Kidney (tissue), 14 donors: Measurements from ENCODE around the gene HNRNPC. TPM values are rescaled to one million over a fixed set of nuclear protein-coding genes. Genes with fewer than 3 reads are reported as not detected.

Experiments
- DNase-seq, 5 donors: peaks; one replicate each; pipeline ENCODE4 v3.0.0-alpha.2; 2013 to 2020
- FAIRE-seq: peaks from 2 replicates; lab custom pipeline; 2012; peaks lifted over from hg19 to GRCh38; lab: Jason Lieb, UNC
- H3K27ac ChIP-seq, 2 donors: one replicate each; pipeline ENCODE4 v1.7.0; 2013; ENCODE audit warnings: low read depth in 2 of 2, low read length in 2 of 2, inconsistent platforms in 1 of 2
- H3K27me3 ChIP-seq: one replicate; pipeline ENCODE4 v1.7.1; 2013; ENCODE audit warnings: low read length, inconsistent platforms; ENCODE audit not compliant: control insufficient read depth, insufficient read depth
- H3K36me3 ChIP-seq, 3 donors: one replicate each; pipeline versions ENCODE4 v1.7.0 to v1.7.1; 2013; ENCODE audit warnings: low read length in 3 of 3, control low read depth in 1 of 3, inconsistent platforms in 1 of 3; ENCODE audit not compliant: insufficient read depth in 3 of 3, control insufficient read depth in 2 of 3
- H3K4me1 ChIP-seq, 3 donors: one replicate each; pipeline versions ENCODE4 v1.7.0 to v1.7.1; 2013; ENCODE audit warnings: low read length in 3 of 3, inconsistent platforms in 1 of 3, low read depth in 1 of 3; ENCODE audit not compliant: control insufficient read depth in 2 of 3, insufficient read depth in 2 of 3
- H3K4me3 ChIP-seq, 3 donors: one replicate each; pipeline versions ENCODE4 v1.7.0 to v1.8.1; 2013; ENCODE audit warnings: low read length in 3 of 3, control low read depth in 1 of 3, inconsistent platforms in 1 of 3
- H3K9ac ChIP-seq, 3 donors: one replicate each; pipeline versions ENCODE4 v1.7.0 to v1.7.1; 2013; ENCODE audit warnings: low read length in 3 of 3, control low read depth in 1 of 3, inconsistent platforms in 1 of 3
- H3K9me3 ChIP-seq, 3 donors: one replicate each; pipeline versions ENCODE4 v1.7.0 to v1.7.1; 2013; ENCODE audit warnings: low read length in 3 of 3, control low read depth in 1 of 3, inconsistent platforms in 1 of 3; ENCODE audit not compliant: control insufficient read depth in 2 of 3, insufficient read depth in 1 of 3
- intact Hi-C: fragments of 100-400 bp; cut with DNase I; formaldehyde crosslinking; loops from one replicate; pipeline ENCODE4 v1.11.1; 2022
- polyA plus RNA-seq: library from polyadenylated mRNA; stranded (reverse); fragments of 350-450 nt; fragmentation: Illumina TruSeq; extraction: RNeasy Lipid Tissue Mini Kit (QIAGEN cat#74804); gene quantifications from one replicate; pipeline ENCODE4 v1.2.3, GENCODE V29; 2014; ENCODE audit warnings: low read depth, low replicate concordance; ENCODE audit not compliant: insufficient read depth
- total RNA-seq: library from RNA; stranded (reverse); fragmentation: NEBNext Ultra II Directional; extraction: Animal tissue kit (Norgen Biotek cat#: 25700); gene quantifications from one replicate; pipeline ENCODE4 v1.2.1, GENCODE V29; 2021
- TF ChIP-seq, protein P1 (sequence below): IDR thresholded peaks from 3 replicates; pipeline ENCODE4 v1.5.1; 2012; ENCODE audit warnings: mild to moderate bottlenecking, moderate library complexity, borderline replicate concordance; ENCODE audit not compliant: insufficient read depth; ENCODE audit errors: extremely low read depth
- donor health status: control.
- donor health status: control.
- donor health status: control.
- donor health status: control.
- donor health status: control.
- donor health status: DM: yes; HTN: yes; CAD: no.
- donor health status: Normal renal cell carcinoma (clear cell type).

Gene HNRNPC
- total and polyA plus RNA-seq, 2 donors from 2014 or later: 398 to 462 TPM

DNA sequence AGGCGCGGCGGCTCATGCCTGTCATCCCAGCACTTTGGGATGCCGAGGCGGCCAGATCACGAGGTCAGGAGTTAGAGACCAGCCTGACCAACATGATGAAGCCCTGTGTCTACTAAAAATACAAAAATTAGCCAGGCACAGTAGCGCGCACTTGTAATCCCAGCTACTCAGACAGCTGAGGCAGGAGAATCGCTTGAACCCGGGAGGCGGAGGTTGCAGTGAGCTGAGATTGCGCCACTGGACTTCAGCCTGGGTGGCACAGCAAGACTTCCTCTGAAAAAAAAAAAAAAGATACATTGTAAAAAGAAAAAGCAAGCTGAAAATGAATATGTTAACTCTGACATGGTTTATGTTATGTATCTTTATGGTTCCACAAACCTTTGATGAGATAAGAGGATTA lies 44.3 kb upstream of the HNRNPC start:
- Histone ChIP-seq H3K9me3 (no peaks in the 10 kb centered on the region), H3K4me1 (peaks cover 0 to under 1% (median 0%) of the 10 kb centered on the region in 3 donors), H3K36me3 (no peaks in the 10 kb centered on the region), H3K4me3 (no peak overlapping the region), H3K9ac (no peak overlapping the region), H3K27ac (no peak overlapping the region), H3K27me3 (no peaks in the 10 kb centered on the region)
- TF ChIP-seq, protein P1, sequence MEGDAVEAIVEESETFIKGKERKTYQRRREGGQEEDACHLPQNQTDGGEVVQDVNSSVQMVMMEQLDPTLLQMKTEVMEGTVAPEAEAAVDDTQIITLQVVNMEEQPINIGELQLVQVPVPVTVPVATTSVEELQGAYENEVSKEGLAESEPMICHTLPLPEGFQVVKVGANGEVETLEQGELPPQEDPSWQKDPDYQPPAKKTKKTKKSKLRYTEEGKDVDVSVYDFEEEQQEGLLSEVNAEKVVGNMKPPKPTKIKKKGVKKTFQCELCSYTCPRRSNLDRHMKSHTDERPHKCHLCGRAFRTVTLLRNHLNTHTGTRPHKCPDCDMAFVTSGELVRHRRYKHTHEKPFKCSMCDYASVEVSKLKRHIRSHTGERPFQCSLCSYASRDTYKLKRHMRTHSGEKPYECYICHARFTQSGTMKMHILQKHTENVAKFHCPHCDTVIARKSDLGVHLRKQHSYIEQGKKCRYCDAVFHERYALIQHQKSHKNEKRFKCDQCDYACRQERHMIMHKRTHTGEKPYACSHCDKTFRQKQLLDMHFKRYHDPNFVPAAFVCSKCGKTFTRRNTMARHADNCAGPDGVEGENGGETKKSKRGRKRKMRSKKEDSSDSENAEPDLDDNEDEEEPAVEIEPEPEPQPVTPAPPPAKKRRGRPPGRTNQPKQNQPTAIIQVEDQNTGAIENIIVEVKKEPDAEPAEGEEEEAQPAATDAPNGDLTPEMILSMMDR: no peak
- FAIRE-seq (no peak), DNase-seq (no peak)
- intact Hi-C loops: no loop called here

DNA sequence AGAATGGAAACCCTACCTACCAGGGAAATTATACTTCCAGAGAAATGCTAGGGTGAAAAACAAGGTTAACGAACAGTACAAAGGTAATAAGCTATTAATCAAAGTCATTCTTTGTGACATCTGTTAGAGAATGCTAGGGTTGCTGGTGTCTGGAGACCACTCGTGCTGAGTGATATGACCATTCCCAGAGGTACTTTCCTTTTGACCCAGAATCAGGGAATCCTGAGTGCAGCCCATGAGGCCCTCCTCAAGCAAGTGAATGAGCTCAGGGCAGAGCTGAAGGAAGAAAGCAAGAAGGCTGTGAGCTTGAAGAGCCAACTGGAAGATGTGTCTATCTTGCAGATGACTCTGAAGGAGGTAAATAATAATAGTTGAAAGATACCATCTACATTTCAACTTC lies 42.4 kb upstream of the HNRNPC start:
- Histone ChIP-seq H3K36me3 (no peaks in the 10 kb centered on the region), H3K4me1 (peaks cover 0 to 5% (median 4%) of the 10 kb centered on the region in 3 donors), H3K27ac (no peak overlapping the region), H3K9ac (no peak overlapping the region), H3K4me3 (no peak overlapping the region), H3K9me3 (no peaks in the 10 kb centered on the region), H3K27me3 (no peaks in the 10 kb centered on the region)
- no peak for FAIRE-seq
- no peak for DNase-seq
- intact Hi-C loops: no loop called here
- TF ChIP-seq, protein P1: no peak

DNA sequence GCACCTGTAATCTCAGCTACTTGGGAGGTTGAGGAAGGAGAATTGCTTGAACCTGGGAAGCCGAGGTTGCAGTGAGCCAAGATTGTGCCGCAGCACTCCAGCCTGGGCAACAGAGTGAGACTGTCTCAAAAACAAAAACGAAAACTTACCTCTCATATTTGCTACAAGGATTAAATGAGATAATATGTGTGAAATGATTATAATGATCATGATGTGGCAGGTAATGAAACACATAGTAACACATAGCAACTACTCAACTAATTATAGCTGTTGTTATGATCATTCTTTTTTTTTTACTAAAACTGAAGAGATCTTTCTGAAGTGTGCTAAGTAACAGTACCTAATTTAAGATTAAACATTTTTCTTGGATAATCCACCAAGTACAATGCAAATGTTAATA lies 40.7 kb upstream of the HNRNPC start:
- no peak for FAIRE-seq
- H3K27ac ChIP-seq: no peak overlapping the region
- H3K4me1 ChIP-seq: peaks cover 0 to 5% (median 4%) of the 10 kb centered on the region in 3 donors
- no peaks in the 10 kb centered on the region for H3K9me3 ChIP-seq
- no peaks in the 10 kb centered on the region for H3K36me3 ChIP-seq
- H3K27me3 ChIP-seq: no peaks in the 10 kb centered on the region
- no peak for DNase-seq
- H3K4me3 ChIP-seq: no peak overlapping the region
- TF ChIP-seq, protein P1: no peak
- H3K9ac ChIP-seq: no peak overlapping the region
- intact Hi-C loops: no loop called here

DNA sequence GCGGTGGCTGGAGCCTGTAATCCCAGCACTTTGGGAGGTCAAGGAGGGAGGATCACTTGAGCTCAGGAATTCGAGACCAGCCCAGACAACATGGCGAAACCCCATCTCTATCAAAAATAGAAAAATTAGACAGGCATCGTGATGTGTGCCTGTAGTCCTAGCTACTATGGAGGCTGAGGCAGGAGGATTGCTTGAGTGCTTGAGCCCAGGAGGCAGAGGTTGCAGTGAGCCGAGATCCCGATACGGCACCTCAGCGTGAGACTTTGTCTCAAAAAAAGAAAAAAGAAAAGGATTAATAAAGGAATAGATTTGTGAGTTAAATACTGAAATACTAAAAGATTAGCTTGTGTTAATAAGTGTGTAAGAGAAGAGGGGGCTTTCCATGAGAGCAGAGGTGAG lies 40.0 kb upstream of the HNRNPC start:
- Histone ChIP-seq H3K27me3 (no peaks in the 10 kb centered on the region), H3K9ac (peak overlapping the region in 2 of 3 donors; percentile 38 to 53), H3K4me1 (peaks cover 0 to 5% (median 4%) of the 10 kb centered on the region in 3 donors), H3K4me3 (peak overlapping the region; percentile 57 to 82 (median 60)), H3K9me3 (no peaks in the 10 kb centered on the region), H3K27ac (peak overlapping the region in 1 of 2 donors; percentile 18), H3K36me3 (no peaks in the 10 kb centered on the region)
- intact Hi-C loops: no loop called here
- FAIRE-seq: no peak
- DNase-seq: no peak
- TF ChIP-seq, protein P1: no peak
